IPS DF 4.7 (cell line): ENCODE results near the gene GBGT1.

Experiments
- DNase-seq: peaks from one replicate; pipeline ENCODE4 v3.0.0-alpha.2; 2013; ENCODE audit warnings: low spot score; ENCODE audit errors: extremely low read depth

GBGT1 gene

DNA sequence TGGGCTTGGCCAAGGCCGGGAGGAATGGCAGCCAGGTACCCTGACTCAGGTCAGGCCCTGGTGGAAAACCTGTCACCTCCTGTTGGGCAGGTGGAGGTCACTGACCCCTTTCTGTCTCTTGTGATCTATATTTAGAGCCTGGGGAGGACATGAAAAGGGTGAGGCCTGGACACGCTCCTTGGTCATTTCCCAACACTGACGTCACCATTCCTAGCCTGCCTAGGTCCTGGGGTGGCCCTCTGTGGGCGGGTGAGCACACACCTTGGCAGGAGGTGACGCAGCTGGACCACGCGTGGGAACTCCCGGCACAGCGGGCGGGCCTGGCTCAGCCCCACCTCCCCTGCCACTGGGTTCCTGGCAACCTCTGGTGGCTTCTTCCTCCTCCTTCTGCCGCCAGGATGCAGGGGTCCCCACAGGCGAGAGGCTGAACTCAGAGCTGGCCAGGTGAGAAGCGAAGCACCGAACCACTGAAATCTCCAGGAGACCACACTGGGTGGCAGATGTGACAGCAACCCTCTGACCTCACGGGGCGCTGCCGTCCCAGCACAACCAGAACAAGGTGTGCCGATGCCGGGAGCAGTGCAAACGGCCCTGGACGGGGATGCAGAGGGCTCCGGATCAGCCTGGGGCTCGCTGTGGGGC lies 36.3 kb downstream of the GBGT1 start:
- DNase-seq, result no peak

DNA sequence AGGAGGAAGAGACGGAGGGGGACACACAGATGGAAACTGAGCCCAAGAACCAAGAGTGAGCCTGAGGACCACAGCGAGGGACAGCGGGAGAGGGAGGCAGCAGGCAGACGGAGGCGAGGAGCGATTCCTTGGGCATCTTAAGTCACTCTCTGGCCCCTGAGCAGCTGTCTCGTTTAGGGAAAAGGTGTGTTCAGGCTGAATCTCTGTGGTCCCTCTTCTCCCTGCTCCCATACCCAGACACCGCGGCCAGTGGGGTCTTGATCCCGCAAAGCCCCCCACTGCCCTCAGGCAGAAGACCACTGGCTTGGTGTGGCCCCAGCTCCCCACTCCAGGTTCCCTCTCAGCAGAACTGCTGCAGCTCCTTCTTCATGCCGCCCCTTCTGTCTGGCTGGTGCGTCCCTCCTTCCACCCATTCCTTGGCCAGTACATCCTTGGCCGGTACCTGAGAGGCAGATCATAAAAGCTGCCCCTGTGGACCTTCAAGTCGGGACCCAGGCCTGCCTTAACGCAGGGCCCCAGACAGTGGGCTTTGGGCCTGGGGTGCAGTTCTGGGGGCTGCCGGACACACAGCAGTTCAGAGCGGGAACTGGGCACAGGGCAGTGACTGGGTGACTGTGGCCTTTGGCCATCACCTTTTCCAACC lies 36.9 kb downstream of the GBGT1 start:
- DNase-seq, result no peak

GRCh38 chr9:133125941-133126696 lies 37.6 kb downstream of the GBGT1 start:
- DNase-seq, result no peak

GRCh38 chr9:133124907-133125275 lies 38.8 kb downstream of the GBGT1 start:
- DNase-seq, result no peak

- DNase-seq, result no peak
These were observed 39.4 kb downstream of the GBGT1 start for GRCh38 chr9:133124123-133124906.

DNA sequence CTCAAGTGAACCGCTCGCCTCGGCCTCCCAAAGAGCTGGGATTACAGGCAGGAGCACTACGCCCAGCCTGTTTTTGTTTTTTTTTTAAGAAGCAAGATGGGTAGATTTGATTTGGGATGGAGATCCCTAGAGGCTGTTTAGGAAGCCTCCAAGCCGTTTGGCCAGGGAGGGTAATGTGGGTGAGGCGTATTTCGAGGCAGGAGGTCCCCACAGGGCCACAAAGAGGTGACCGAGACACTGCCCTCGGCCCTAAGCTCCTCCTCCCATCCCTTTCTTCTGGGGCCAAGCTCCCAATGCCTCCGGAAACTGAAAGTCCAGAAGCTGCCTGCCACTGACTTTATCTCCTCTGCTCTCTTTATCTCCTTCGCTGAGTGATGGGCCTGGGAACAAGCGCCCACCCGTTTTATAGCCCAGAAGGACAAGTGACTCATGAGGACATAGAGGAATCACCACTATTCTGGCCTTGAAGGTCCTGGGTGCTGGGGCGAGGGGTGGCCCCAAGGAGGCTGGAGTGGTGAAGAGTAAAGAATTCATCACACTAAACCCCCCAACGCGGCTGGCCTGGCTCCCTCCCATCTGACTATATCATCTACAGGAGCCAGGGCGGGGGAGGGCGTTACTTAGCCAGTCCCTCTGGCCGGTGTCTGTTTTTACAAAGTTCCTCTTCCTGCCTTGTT lies 40.6 kb downstream of the GBGT1 start:
- DNase-seq, result no peak

GRCh38 chr9:133122605-133122934 lies 41.1 kb downstream of the GBGT1 start:
- DNase-seq, result no peak

- no peak for DNase-seq
These were observed 41.7 kb downstream of the GBGT1 start for GRCh38 chr9:133121915-133122550.

DNA sequence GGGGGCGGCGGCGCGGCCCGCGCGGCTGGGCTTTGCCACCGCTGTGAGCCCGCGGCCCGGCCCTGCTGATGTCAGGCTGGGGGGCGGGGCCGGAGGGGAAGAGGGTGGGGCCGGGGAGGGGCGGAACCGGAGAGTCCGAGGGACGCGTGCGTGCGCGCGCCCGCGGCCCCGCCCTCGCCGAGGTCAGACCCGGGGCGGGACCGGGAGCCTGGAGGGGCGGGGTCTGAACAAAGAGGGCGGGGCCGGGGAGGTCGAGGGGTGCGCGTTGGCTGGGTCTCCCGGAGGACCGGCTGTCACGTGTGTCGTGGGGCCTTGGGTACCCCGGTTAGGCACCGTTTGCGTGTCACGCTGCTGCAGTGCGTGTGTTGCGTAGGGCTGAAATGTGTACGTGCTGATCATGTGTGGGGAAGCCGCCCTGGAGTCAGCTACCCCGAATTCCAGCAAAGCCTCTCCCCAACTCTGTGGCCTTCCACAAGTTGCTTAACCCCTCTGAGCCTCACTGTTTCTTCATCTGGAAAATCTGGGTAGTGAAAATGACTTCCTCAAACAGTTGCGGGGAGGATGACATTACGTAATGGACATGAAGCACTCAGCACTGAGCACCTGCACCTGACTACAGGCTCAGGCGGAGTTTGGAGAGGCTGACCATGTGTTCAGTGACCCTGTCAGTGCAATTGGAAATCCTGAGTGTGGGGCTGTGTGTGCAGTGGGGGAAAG lies 42.4 kb downstream of the GBGT1 start, which contains the start of gene RALGDS:
TSS of gene RALGDS (minus strand) at position 43 of the 717 bp plus-strand sequence. CDS start 86 bp downstream, outside the sequence.
- DNase-seq, result no peak

GRCh38 chr9:133120501-133121197 lies 43.1 kb downstream of the GBGT1 start:
- DNase-seq, result no peak

GRCh38 chr9:133119846-133120500 lies 43.7 kb downstream of the GBGT1 start:
- no peak for DNase-seq

DNA sequence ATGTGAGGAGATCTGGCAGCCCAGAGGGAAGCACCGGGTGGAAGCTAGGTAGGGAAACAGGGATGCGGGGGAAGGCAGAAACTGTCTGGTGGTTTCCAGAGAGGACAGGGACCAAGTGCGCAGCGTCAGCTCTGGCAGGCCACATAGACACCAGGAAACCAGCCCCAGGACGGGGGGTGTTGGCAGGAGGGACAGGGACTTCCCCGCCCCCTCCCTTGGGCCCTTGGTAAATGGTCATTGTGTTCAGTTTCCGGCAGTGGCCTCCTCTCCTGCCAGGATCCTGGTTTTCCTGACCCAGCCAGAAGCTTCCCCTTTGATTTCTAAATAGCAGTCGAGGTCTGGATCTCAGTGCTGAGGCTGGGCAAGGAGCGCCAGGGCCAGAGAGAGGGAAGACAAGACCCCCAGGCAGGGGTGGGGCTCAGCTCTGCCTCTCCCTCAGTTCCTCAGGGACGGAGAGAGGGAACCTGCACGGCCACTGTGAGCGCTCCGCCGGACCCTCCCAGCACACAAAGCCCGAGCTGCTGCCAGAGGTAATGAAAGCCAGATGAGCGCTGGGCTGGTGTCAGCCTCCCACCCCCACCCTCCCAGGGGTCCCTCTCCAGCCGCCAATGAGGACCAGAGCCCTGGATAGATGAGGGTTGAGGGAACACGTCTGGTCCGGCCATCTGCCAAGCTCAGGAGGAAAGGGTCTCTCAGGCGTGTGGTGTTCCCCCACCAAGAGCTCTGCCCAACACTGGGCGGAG lies 44.4 kb downstream of the GBGT1 start:
- DNase-seq, result no peak

GRCh38 chr9:133118568-133118967 lies 45.1 kb downstream of the GBGT1 start:
- no peak for DNase-seq

GRCh38 chr9:133118179-133118520 lies 45.6 kb downstream of the GBGT1 start:
- DNase-seq, result no peak

DNA sequence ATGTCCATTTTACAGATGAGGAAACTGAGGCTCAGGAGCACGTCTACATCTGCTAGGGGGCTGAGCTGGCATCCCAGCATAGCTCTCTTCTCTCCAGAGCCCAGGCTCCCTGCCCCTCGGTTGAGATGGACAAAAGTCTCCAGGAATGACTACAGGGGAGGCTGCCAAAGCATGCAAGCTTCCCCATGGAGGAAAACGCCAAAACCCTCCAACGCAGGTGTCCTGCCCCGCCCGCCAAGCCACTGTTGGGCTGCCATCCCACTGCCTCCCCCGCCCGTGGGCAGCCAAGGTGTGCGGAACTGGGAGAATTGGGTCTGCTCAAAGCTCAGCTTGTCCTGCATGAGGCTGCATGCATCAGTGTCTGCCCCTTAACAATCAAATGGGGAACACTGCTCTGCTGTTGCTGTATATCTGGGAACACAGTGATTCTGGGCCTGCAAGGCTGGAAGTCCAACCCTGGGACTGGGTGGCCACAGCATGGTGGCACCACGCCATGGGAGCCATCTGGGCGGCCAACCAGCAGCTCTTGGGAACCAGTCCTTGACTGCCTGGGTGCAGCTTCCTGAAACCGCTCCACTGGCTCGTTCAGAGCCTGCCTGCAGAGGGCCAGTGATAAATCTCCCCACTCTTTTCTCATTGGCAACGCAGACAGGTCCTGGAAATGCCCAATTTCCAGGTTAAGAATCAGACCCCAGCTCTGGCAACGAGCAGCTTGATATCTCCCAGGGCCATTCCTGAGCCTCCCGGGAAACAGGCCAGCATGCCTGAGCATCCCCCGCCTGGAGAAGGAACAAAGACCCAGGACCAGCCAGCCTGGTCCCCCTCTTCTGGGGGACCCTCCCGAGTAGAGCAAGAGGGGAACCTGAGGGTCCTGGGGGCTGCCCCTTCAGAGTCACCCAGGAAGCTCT lies 46.2 kb downstream of the GBGT1 start:
- no peak for DNase-seq

- DNase-seq, result no peak
These were observed 47.1 kb downstream of the GBGT1 start for GRCh38 chr9:133116346-133117231.
